ENCODE results near the gene PAX3.

The PAX3 gene

DNA sequence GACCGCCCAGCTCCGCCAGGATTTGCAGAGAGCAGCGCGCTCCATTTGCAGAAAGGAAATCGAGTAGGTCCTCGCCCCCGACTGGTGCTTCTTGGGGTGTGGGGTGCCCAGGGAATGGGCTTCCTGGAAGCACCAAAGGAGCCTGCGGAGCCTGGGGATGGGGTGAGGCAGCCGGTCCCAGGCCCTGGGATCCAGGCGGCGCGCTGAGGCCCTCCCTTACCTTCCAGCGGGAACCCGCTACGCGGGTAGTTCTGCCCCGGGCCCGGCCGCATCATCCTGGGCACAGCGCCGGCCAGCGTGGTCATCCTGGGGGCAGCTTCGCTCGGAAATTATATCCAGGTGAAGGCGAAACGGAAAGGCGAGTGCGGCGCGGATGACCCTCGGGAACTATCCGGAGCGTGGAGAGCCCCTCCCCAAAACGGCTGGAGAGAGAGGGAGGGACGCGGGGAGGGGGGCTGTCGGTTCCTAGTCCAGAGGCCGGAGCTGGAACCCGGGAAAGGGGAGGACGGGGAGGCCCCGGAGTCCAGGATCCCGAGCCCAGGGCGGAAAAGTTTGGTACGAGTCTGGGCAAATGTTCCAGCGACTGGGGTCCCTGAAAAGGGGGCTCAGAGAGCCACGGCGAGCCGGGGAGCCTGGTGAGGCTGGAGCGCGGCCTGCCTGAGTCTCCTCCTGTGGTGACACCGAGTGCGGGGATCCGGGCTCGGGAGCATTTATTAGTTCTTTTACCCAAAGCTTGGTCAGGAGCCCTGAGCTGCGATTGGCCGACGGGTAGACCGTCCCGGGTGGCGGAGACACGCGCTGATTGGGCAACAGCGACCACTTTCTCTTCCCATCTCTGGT, at the start of gene PAX3:
Gene PAX3, minus strand, starts transcription at position 688 of the 840 bp plus-strand sequence. Its CDS starts 383 bp downstream, at position 305.
- no peak for DNase-seq (ENCODE audit: low read depth)

DNA sequence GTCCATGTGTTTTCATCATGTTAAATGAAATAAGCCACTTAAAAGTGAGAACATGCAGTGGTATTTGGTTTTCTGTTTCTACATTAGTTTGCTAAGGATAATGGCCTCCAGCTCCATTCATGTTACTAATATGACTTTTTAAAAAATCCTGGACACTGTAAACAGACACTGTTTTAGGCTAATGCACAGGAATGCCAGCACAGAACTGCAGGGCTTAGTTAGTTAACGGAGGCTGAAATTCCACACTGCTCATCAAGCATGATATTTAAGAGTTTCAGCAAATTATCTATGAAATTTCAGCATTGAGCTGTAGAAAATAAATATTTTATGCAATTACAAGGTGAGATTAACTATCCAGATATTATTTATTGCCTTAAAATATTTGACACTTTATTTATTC, 42.5 kb upstream of the PAX3 start:
- no peak for DNase-seq (ENCODE audit: low read depth)

DNA sequence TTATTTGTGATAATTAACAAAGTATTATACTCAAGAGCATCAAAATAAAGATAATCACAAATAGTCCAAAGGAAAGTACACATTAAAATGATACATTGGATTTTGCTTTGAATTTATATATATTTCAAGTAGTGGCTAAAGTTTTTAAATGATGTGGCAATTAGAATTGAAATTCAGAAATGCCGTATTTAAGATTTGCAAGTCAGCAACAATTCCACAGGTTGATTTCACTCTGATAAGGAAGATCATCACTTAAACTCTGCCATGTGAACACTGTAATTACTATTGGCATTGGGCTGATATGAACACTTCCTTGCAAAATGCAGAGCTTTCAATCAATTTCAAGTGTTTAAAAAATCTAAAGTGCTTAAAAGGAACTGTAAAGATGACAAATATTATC, 39.6 kb upstream of the PAX3 start:
- no peak for DNase-seq (ENCODE audit: low read depth)

DNA sequence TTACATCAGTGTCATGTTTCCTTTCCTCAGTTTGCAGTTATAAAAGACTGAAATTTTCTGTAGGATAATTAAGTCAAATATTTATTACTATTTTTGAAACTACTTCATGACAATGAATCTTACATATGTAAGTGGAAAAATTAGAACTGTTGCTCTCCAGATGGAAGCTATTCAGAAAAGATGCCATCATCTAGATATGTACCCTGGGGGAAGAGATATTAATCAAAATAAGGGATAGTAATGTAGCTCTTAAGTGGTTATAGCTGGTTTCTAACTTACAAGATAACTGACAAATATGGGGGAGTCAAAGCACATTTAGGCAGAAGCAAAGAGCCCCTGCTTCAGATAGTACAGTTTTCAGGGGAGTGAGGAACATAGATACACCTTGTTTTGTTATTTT, 38.1 kb upstream of the PAX3 start:
- no peak for DNase-seq (ENCODE audit: low read depth)

DNA sequence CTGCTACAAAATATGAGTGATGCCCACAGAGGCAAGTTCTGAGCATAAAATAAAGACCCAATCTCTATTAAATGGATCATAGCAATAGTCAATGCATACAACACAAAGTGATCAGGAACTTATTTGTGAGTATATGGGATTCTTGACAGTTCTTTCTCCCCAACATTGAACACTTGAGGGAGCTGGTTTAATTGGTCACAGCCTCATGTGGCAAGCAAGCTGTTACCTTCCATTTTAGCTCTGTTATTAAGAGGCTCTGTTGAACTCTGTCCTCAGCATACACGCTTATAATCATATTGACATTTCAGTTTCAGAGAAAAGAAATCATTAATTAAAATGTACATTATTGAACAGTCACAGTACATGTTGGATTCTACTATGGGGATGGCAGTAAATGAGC, 37.6 kb upstream of the PAX3 start:
- no peak for DNase-seq (ENCODE audit: low read depth)

DNA sequence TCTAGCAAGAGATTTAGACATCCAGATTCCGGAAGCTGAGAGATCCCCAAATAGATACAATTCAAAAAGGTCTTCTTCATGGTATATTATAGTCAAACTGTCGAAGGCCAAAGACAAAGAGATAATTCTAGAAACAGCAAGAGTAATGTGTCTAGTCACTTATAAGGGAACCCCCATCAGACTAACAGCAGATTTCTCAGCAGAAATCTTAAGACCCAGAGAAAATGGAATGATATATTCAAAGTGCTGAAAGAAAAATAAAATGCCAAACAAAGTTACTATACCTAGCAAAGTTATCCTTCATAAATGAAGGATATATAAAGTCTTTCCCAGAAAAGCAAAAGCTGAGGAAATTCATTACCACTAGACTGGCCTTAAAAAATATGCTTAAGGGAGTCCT, 36.1 kb upstream of the PAX3 start:
- DNase-seq (ENCODE audit: low read depth) = no peak

DNA sequence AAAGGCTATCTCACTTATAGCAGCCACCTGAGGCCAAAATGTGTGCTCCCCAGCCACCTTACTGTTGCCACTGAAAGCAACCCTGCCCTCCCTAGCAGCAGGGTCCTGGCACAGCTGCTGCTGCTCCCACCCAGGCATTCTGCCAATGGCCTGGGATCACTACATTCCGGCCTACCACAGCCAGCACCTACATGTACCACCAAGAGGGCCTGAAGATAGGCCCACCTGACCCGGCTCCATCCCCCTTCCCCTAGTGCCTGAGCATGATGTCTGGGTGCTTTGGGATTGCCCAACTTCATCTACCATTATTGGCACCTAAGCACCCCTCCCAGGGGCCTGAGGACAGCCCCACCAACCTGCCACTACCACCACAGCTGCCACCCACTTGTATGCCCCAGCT, 34.6 kb upstream of the PAX3 start:
- DNase-seq (ENCODE audit: low read depth) = no peak

DNA sequence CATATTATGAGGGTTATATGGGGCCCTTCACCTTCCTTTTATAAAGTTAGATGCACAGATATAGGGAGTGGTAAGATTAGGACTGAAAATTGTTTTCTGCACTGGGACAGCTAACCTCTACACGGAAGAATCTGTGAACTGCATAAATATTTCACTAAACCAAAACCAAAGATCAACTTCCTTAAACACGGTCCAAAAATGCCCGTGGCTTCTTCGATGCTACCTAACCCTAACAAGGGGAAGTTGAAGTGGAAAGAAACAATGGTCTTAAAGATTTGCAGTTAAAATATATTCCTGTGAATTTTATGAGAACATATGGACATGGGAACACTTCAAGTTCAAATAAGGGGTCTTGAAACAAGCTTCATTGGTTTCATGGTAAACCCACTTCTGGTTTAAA, 33.3 kb upstream of the PAX3 start:
- DNase-seq (ENCODE audit: low read depth) = no peak

DNA sequence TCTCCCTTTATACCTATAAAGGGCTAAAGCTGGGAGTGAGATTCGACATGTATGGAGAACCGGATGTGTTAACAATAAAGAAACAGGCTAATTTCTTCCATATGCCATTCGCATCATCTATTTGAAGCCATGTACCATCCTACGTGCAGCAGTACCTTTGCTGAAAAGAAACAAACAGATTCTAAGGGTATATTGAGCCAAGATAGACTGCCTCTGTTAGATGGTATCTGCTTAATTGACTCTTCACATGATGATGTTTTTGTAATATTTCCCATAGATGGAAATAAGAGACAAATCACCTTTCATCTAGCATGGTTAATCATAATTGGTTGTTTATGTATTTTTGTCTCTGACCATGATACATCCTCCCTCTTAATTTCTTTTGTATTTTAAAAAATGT, 32.1 kb upstream of the PAX3 start:
- no peak for DNase-seq (ENCODE audit: low read depth)

DNA sequence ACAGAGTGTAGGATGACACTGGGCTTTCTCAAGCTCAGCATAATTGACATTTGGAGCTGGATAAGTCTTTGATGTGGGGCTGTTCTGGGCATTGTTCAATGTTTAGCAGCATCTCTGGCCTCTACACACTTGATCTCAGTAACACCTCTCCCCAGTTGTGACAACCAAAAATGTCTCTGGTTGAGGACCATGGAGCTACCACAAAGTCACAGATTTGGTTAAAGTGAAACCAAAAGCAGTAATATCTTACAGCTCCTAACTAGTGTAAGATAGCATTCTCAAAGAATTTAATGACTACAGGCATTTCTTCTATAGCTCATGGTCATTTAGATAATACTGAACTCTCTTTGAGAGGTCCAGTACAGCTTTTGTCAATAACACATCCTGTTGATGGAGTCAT, 23.4 kb upstream of the PAX3 start:
- DNase-seq (ENCODE audit: low read depth) = no peak

DNA sequence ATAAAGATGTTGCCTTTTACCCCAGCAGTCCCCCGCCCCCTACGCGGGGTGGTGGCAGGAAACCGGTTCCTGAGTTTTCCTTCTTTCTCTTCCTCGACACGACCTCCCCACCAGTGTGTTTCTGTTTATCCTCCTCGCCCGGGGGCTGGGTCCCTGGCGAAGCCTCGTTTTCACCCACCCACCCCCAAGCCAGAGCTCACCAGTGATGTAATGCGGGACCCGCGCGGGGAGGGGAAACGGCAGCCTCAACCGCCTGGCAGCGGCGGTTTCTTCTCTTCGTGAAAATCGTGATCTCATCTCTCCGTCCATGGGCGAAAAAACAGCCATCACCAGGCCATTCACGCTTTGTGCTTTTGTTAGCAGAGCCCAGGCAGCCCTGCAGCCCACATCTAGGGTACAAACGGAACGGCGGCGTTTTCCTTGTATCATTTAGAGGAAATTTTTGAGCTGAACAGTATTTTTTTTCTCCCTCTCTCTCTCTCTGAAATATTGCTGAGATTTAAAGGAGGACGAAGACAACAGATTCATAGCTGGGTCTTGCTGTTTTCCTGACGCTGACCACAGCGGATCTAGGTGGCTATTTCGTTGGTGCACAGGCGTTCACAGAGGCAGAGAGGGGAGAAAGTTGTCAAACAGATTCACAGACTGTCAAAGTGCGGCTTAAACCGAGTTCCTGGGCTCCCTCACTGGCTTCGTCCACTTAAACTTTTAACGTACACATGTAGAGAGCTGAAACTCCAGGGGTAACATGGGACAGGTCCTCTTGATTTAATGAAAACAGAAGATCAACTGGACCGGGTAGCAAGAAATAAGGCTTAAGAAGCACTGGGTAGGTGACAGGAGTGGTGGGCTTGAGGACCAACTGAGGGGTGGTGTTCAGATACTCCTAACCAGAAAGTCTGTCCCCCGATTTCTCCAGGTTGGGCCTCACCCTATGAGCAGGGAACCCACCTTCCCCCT, 21.9 kb upstream of the PAX3 start:
- no peak for DNase-seq (ENCODE audit: low read depth)

DNA sequence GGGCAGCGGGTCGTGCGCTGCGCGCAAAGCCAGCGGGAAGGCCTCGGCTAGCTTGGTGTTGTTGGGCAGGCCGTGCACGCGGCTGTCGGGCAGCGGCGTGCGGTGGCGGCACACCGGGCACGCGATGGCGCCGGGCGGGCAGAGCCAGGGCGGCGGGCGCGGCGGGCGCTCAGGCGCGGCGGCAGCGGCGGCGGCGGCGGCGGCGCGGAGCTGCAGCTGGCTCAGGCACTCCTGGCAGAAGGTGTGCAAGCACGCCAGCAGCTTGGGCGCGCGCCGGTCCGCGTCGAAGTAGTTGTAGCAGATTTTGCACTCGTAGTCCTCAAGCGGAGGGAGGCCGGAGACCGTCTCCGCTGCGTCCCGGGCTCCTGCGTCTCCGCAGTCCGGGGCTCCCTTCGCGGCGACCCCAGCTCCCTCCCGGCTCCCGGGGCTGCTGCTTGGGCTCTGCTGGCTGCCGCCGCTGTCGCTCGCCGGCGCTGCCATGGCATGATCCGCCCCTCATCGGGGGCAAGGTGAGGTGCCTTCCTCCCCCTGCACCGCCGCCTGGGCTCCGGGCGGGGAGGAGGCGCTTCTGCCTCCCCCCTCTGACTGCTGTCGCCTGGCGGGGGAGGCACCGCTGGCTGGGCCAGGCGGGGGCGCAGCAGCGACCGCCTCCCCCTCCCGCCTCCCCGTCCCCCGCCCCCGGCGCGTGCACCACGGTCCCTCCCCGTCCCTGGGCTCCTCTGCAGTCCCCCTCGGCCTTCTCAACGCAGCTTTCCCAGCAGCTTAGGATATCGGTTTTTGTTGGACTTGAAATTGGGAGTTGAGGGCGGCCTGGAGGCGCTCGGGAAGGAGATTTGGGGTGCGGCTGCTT, 21.0 kb upstream of the PAX3 start:
- no peak for DNase-seq (ENCODE audit: low read depth)

DNA sequence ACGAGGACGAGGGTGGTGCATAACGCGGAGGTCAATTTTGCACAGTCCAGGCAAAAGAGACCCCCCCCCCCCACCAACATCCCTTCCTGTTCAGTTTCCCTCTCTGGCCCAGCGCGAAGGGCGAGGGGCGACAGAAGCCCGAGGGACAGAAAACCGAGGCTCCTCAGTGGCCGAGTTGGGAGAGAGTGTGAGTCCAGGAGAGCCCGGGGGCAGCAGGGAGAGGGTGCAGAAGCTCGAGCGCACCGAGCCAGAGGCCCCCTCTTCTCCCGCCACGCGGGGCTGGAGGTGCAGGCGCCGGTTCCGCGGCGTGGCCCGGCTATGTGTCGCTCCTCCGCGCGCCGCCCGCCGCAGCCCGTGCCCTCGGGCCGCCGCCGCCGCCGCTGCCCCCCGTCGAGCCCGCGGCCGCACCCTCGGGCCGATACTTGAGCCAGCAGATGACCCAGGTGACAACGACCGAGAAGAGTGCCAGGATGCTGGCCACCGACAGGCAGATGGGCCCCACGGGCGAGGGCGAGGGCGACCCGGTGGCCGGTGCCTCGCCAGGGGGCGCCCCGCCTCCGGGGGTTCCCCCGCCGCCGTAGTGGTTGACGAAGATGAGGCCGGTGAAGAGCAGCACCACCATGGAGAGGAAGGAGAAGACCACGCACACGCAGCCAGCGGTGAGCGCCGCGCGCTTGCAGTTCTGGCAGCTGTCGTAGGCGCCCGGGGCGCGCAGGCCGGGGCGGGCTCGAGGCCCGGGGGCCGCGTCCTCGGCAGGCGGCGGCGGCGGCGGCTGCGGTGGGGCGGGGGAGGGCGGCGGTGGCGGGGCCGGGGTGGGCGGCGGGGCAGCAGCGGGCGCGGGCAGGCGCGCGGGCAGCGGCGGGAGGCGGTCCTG, 20.2 kb upstream of the PAX3 start:
- no peak for DNase-seq (ENCODE audit: low read depth)

DNA sequence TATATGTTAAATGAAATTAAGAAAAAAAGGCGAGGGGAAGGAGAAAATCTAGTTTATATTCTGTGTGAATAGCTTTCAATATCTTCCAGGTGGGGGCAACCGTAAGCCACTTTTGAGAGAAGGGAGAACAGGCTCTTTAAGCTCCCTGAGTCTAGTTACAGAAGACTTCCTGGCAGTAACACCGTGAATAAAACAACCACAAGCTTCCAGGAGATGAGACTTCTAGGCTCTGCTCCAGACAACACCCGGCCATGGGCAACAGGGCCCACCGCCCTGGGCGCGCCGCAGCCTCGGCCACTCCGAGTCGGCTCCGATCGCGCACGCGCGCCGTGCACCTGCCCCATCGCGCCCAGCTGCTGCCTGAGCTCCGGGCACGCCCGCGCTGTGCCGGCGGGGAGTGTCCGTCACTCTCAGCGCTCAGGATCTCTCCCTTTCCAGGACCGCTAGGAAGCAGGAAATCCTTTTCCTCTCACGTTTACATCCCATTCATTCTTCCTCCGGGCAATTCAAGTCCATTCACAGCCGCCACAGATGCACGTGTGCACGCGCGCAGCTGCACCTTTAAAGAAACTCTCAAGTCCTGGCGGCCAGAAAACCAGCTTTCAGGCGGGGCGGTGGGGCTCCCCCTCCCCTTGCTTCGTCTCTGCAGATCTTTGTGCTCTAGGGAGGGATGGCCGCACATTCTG, 19.4 kb upstream of the PAX3 start:
- DNase-seq (ENCODE audit: low read depth) = no peak

DNA sequence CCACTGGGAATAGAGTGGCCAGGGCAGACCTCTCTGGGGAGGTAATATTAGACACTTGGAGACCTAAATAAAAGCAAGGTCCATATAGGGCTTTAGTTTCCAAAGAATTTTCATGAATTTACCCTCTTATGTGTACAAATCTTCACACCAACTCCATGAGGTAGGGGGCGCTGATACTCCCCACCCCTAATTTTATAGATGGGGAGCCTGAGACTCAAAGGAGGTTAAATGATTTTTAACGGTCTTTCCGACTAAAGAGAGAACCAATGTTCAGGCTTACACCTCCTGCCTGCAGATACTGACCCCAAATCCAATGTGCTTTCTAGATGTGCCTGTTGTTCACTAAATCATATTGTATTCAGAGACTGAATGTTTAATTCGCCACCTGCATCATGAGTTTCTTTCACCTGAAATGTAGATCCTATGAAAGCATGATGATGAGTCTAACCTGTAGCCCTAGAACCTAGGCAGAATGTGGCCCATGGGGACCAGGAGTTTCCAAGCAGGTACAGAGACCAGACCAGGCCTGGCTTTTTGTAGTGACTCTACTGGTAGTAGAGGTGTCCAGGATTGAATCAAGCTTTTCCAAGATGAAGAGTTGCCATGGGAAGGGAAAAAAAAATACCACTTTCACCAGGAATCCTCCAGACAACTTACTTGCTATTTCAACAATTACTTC, 16.8 kb upstream of the PAX3 start:
- DNase-seq (ENCODE audit: low read depth) = no peak

DNA sequence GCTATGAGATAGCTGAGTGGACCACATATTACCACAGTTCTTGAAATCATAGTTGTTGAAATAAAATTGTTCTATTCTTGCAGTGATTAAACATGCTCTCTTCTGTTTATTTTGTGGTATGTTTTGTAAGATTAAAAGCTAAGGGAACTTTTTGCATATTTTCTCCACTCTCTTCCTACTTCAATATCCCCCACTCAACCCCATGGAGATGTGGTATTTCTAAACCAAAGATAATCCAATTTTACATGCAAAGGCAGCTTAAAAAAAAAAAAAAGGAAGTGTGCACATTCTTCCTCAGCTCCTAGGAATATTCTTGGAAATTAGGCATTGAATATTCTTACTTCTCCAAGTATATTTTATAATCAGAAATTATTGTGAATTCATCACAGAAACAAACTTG, 15.0 kb upstream of the PAX3 start:
- DNase-seq (ENCODE audit: low read depth) = no peak

DNA sequence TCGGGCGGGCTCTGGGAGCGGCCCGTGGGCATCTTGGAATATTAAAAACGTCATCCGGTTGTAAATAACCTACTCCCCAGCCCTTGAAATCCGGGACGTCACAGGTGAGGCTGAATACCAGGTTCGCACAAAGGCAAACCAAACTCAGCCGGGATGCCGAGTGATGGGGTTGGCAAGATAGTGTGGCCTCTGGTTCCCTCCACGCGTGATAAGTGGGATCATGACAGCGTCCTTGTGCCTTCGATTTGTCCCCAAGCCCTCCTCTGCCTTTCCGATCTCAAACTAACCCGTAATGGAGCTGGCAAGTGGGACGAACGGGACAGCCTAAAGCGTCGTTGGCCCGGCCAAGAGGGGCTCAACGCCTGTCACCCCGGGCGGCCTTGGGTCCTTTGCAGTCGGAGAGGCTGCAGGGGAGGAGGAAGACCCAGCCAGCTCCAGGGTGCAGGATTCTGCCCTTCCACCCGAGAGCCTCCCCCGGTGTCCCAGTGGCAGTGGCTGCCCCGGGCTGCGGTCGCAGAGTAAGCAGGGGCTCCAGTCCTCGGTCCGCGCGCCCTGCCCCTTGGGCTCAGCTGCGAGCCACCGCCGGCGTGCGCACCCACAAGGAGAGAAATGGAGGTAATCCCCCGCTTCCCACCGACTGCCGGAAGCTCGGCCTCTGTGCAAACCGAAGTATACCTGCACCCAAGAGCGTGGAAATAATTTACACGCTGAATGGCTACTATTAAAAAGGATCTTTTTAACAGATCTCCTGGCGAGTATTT, 13.4 kb upstream of the PAX3 start:
- no peak for DNase-seq (ENCODE audit: low read depth)

DNA sequence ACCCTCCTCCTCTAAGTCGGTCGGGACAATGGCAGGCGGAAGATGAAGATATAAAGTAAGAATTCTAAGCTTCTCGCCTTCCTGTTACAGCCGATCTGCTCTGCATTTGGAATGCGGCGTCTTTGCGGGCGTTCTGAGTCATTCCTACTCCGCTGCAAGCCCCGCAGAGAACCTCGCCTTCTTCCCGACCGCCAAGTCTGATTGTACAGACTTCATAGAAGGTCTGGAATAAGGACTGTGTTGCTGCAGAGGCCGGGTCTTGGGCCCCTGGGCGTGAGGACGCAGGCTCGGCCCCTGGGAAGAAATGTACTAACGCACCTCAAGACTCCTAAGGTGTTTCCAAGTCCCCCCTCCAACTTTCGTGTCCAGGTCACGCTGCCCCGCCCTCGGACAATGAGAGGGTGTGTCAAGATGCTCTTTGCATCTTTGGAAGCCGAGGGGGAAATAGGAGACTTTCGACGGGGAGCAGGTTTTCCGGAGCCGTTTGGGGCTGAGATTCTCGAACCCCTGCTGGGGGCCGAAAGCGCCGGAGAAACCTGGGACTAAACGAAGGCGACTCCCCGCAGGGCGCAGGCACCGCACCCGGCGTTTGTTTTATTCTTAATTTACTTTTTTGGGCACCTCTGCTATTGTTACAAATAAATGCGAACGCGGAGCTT, 12.7 kb upstream of the PAX3 start:
- no peak for DNase-seq (ENCODE audit: low read depth)

All from T-helper 22 cell (primary cell).